HG02759 (cell line): ENCODE data around the gene PYHIN1.

Source experiments
- ATAC-seq: cut with Tn5 transposase; IDR thresholded peaks from one replicate; pipeline ENCODE4 v1.9.1; 2021; ENCODE audit warnings: mild to moderate bottlenecking, moderate library complexity; ENCODE audit not compliant: unreplicated experiment

PYHIN1 gene

GRCh38 chr1:159011751-159012150 lies 80.4 kb downstream of the PYHIN1 start:
- no peak for ATAC-seq

DNA sequence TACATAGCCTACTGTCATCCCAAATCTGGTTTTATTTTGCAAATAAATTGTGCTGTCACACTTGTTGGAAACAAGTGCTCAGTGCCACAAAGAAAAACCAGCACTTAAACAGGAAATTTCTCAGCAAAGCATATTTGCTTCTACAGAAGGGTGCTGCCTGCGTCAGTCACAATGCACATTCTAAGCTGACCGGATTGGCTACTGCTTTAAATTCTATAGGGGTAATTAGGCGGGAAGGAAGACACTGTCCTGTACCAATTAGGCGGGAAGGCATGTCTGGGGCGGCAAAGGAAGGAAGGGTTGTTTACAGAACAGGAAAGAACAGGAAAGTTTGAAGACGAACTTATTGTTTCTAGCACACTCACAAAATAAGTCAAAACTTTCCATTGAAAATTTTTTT lies 81.1 kb downstream of the PYHIN1 start:
- ATAC-seq, result peak; percentile 33

DNA sequence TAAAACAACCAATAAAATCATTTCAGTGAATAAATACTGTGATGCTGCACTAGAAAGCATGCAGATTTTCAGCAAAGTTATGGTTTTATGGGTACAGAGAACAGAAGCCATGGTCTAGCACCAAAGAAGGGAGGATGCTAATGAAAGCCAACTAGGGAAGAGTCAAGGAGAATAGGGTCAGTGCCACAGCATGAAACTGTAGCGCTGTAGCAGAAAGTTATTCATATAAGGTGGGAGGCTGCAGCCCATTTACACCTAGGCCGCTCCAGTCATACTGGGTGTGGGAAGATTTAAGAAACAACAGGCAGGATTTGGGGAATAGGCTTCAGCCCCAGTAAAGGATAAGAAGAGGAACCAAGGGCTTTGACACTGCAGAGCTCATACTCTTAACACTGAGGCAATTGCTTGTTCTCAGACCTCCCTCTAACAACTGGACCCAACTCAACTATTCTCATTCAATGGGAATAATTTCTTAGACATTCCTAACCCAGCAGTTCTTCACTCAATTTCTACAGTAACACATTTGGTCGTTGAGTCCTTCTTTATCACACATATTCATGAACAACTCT lies 82.7 kb downstream of the PYHIN1 start:
- no peak for ATAC-seq

DNA sequence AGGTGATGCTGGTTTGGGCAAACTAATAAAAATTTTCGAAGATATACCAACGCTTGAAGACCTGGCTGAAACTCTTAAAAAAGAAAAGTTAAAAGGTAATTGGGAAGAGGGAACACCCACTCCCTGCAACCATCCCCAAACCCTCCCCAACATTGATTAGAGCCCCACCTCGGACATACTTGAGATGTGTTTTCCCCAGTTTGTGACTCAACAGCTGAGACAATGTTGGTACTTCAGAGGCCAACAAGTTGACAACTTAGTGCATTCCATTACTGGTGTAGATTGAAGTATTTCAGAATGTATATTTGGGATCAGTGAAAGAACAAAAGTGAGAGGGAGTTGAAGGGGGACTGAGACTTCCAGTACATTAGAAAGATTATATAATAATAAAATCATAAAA lies 83.5 kb downstream of the PYHIN1 start:
- no peak for ATAC-seq

DNA sequence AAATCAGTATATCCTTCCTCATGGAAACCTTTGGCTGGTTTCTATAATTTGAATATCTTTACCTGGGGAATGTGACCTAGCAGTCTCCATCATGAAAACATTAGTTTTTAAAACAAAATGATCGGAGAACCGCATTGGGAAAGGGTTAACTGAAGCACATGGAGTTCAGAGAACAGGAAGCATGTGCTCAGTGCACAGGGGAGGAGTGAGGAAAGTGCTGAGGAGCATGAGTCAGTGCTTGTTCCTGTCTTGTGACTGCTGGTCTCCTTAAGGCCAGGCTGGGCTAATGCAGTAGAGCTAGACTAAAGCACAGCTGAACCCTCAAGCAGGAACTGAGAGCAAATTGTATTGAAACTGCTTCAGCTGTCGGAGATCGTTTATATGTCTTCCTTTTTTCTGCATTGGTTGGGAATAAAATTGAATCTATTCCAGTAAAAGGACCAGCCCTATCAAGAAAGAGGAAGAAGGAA lies 84.1 kb downstream of the PYHIN1 start:
- peak; percentile 96 for ATAC-seq

GRCh38 chr1:159023723-159024122 lies 92.4 kb downstream of the PYHIN1 start:
- no peak for ATAC-seq

DNA sequence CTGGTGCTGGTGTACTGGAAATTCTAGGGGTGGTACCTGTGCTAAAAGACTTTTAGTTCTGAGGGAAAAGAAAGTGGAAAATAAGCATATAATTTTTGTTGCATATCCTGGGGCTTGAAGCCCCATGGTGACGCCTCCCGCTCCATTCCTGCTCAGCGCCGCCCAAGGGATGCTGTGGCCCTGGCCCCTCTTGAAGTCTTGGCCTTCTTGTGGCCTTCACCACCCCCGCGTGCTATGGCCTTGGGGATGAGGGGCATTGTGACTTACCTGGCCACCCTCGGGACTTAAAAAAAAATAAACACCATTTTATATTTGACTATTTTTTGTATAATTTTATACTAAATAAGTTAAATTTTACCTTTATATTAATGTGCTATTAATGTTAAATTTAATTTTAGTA lies 93.7 kb downstream of the PYHIN1 start:
- ATAC-seq, result no peak
